Gastrocnemius medialis (tissue), 4 donors: ENCODE measurements around the gene GALNT2. TPM values are rescaled to one million over a fixed set of nuclear protein-coding genes. Genes with fewer than 3 reads are reported as not detected.

Source experiments
- ATAC-seq, 2 donors: fragments of 150-250 bp; one replicate each; pipeline ENCODE4 v1.9.1; 2016
- DNase-seq, 2 donors: peaks; one replicate each; pipeline ENCODE4 v3.0.0-alpha.2; 2019
- H3K27ac ChIP-seq, 4 donors: fragments of 200-600 bp; sonication (generic); 1 replicate in 1 of 4; 2 replicates in 3 of 4; pipeline ENCODE4 v1.5.1; 2016 to 2018; ENCODE audit warnings: mild to moderate bottlenecking in 2 of 4, moderate library complexity in 1 of 4
- H3K27me3 ChIP-seq, 3 donors: fragments of 200-600 bp; sonication (generic) in 2 of 3; 1 replicate in 1 of 3; 2 replicates in 2 of 3; pipeline versions ENCODE4 v1.5.1 to v1.6.0; 2016 to 2019; ENCODE audit warnings: mild to moderate bottlenecking in 1 of 3, moderate library complexity in 1 of 3
- H3K36me3 ChIP-seq, 2 donors: fragments of 200-600 bp; sonication (generic) in 1 of 2; one replicate each; pipeline ENCODE4 v1.5.1; 2017 to 2018
- H3K4me1 ChIP-seq, 2 donors: fragments of 200-600 bp; sonication (generic) in 1 of 2; one replicate each; pipeline ENCODE4 v1.5.1; 2016 to 2017; ENCODE audit warnings: mild to moderate bottlenecking in 2 of 2
- H3K4me3 ChIP-seq, 4 donors: fragments of 200-600 bp; sonication (generic) in 3 of 4; 1 replicate in 1 of 4; 2 replicates in 3 of 4; pipeline ENCODE4 v1.5.1; 2016 to 2019; ENCODE audit warnings: mild to moderate bottlenecking in 2 of 4
- H3K9me3 ChIP-seq, 3 donors: fragments of 200-600 bp; sonication (generic) in 2 of 3; 1 replicate in 1 of 3; 2 replicates in 2 of 3; pipeline ENCODE4 v1.5.1; 2016 to 2019
- POLR2A ChIP-seq, 2 donors: fragments of 450-650 bp; IDR thresholded peaks; one replicate each; pipeline ENCODE4 v1.6.1; 2017; ENCODE audit warnings: antibody characterized with exemption in 2 of 2, mild to moderate bottlenecking in 2 of 2, moderate library complexity in 2 of 2
- in situ Hi-C, 4 donors: fragments of 200-750 bp; cut with MboI; loops; one replicate each; pipeline versions ENCODE4 v1.15.0 to v1.8.0; 2017; ENCODE audit warnings: low sequenced_read_pairs in 4 of 4
- intact Hi-C: fragments of 100-400 bp; cut with DNase I; formaldehyde crosslinking; loops from one replicate; pipeline ENCODE4 v1.15.1; 2023; ENCODE audit warnings: low total_unique reads
- total RNA-seq, 4 donors: library from RNA; depleted of rRNA; stranded (reverse); fragments of >200 nt; gene quantifications; one replicate each; pipeline versions ENCODE4 v1.1.0 to v1.2.3, GENCODE V29; 2016
- TF ChIP-seq, protein P1 (sequence below), 5 experiments: fragments of 450-650 bp in 3 of 5; fragments of 200-600 bp in 2 of 5; sonication (generic) in 2 of 5; IDR thresholded peaks in 4 of 5; conservative IDR thresholded peaks in 1 of 5; 1 replicate in 4 of 5; 2 replicates in 1 of 5; pipeline ENCODE4 v1.5.1; 2016 to 2019; ENCODE audit warnings: antibody characterized with exemption in 5 of 5, mild to moderate bottlenecking in 3 of 5, moderate library complexity in 3 of 5

The GALNT2 gene
- total RNA-seq, 4 donors from 2014 or later, result 73.7 to 106 (median 78.3) TPM

DNA sequence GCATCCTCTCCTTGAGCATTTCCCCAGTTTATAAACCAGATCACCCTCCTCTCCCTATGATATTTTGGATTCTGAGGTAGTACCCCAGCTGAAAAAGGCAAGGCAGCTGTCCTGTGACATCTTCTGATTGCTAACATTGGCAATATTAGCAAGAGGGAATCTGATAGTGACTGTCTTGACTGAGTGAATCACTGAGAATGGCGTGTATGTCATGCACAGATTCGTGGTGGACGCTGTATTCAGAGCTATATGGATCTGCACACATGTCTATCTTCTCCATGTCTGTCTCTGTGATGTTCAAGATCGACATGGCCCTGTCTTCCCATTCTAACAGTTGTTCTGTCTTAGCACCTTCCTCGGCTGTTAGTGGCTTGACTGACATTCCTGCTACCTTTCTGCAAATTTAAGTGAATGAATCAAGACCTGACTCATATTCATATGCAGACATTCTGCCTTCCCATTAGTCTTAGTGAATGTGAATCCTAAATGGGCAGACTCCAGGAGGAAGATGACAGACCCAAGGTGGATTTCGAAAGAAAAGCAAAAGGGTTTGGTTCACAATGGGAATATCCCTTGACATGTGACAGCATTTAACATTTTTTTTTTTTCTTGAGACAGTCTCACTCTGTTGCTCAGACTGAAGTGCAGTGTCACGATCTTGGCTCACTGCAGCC lies 261.4 kb downstream of the GALNT2 start:
- TF ChIP-seq POLR2A (IDR thresholded peaks at IDR 0.05), result no peak
- TF ChIP-seq, protein P1, sequence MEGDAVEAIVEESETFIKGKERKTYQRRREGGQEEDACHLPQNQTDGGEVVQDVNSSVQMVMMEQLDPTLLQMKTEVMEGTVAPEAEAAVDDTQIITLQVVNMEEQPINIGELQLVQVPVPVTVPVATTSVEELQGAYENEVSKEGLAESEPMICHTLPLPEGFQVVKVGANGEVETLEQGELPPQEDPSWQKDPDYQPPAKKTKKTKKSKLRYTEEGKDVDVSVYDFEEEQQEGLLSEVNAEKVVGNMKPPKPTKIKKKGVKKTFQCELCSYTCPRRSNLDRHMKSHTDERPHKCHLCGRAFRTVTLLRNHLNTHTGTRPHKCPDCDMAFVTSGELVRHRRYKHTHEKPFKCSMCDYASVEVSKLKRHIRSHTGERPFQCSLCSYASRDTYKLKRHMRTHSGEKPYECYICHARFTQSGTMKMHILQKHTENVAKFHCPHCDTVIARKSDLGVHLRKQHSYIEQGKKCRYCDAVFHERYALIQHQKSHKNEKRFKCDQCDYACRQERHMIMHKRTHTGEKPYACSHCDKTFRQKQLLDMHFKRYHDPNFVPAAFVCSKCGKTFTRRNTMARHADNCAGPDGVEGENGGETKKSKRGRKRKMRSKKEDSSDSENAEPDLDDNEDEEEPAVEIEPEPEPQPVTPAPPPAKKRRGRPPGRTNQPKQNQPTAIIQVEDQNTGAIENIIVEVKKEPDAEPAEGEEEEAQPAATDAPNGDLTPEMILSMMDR (IDR thresholded peaks at IDR 0.05 in 4 of 5, conservative IDR thresholded peaks at IDR 0.05 in 1 of 5), result no peak
- Histone ChIP-seq H3K4me3 (no peak overlapping the region), H3K27me3 (no peaks in the 10 kb centered on the region), H3K4me1 (no peaks in the 10 kb centered on the region), H3K27ac (no peak overlapping the region), H3K9me3 (no peaks in the 10 kb centered on the region), H3K36me3 (no peaks in the 10 kb centered on the region)
- intact Hi-C loops (no loop called here), in situ Hi-C loops (loop anchor here in 1 of 4 donors (10.0 kb wide), 1 partner anchor 654 kb away; no protein-coding TSS in a partner anchor)
- no peak for ATAC-seq
- no peak for DNase-seq

DNA sequence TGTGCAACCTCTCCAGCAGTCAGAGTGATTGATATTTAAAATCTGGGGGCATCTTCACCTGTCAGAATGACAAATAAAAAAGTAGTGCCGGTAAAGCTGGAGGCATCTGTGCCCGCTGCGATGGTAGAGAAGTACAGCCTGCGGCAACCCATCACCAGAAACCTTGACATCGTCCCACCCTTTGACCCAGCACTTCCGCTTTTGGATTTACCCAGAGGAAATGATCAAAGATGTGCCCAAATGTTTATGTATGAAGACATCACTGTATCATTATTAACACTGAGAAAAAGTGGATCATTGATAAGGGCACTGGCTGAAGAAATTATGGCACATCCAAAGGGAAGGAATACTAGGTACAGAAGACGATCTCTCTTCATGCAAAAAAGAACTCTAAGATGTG lies 263.1 kb downstream of the GALNT2 start:
- in situ Hi-C loops (no loop called here), intact Hi-C loops (no loop called here)
- Histone ChIP-seq H3K36me3 (no peaks in the 10 kb centered on the region), H3K4me3 (no peak overlapping the region), H3K4me1 (peaks cover 10 to 12% of the 10 kb centered on the region in 2 donors), H3K9me3 (no peaks in the 10 kb centered on the region), H3K27ac (no peak overlapping the region), H3K27me3 (no peaks in the 10 kb centered on the region)
- DNase-seq (no peak), ATAC-seq (no peak)
- TF ChIP-seq, protein P1 (IDR thresholded peaks at IDR 0.05 in 4 of 5, conservative IDR thresholded peaks at IDR 0.05 in 1 of 5), result no peak
- TF ChIP-seq POLR2A (IDR thresholded peaks at IDR 0.05), result no peak
